H1 (cell line): ENCODE data around the gene LAMTOR4. TPM values are rescaled to one million over a fixed set of nuclear protein-coding genes. Genes with fewer than 3 reads are reported as not detected.
A peak's percentile ranks its signal among the peaks of the same experiment; 100 is the strongest.

Experiments used
- CTCF ChIA-PET: fragments of 300-600 bp; sonication (Branson Sonifier 250); formaldehyde crosslinking; loops from one replicate; lab custom pipeline; 2021; ENCODE audit not compliant: partially characterized antibody; lab: Charles Lee
- POLR2A ChIA-PET: fragments of 300-600 bp; sonication (Branson Sonifier 250); formaldehyde crosslinking; loops from one replicate; lab custom pipeline; 2021; ENCODE audit warnings: inconsistent platforms; ENCODE audit not compliant: partially characterized antibody; lab: Charles Lee
- DNase-seq, 2 experiments: peaks; one replicate each; pipeline versions ENCODE4 v3.0.0 to v3.0.0-alpha.2; 2010 to 2022; ENCODE audit warnings: low spot score in 2 of 2, low read depth in 1 of 2, mixed read lengths in 1 of 2
- FAIRE-seq: peaks from 2 replicates; lab custom pipeline; 2011; peaks lifted over from hg19 to GRCh38; lab: Jason Lieb, UNC
- H2AFZ ChIP-seq: 2 replicates; pipeline ENCODE4 v1.8.1; 2012; ENCODE audit warnings: low read length, inconsistent platforms
- H2AK5ac ChIP-seq: 2 replicates; pipeline ENCODE4 v1.6.1; 2013; ENCODE audit warnings: low read depth, low read length
- H2BK120ac ChIP-seq: replicated peaks from 2 replicates; pipeline ENCODE3; 2013; ENCODE audit warnings: low read depth, low read length, inconsistent platforms
- H2BK12ac ChIP-seq: 2 replicates; pipeline ENCODE4 v1.6.1; 2013; ENCODE audit warnings: low read depth, low read length
- H2BK15ac ChIP-seq: 2 replicates; pipeline ENCODE4 v1.6.1; 2013; ENCODE audit warnings: low read length
- H2BK20ac ChIP-seq: 2 replicates; pipeline ENCODE4 v1.6.1; 2013; ENCODE audit warnings: low read length
- H2BK5ac ChIP-seq: 2 replicates; pipeline ENCODE4 v1.6.1; 2013; ENCODE audit warnings: low read depth, low read length
- H3K14ac ChIP-seq: 2 replicates; pipeline ENCODE4 v1.6.1; 2013; ENCODE audit warnings: inconsistent platforms; ENCODE audit not compliant: insufficient read length
- H3K18ac ChIP-seq: 2 replicates; pipeline ENCODE4 v1.6.1; 2013; ENCODE audit warnings: low read length; ENCODE audit errors: extremely low read depth
- H3K23ac ChIP-seq: 2 replicates; pipeline ENCODE4 v1.6.1; 2013; ENCODE audit warnings: inconsistent platforms; ENCODE audit not compliant: insufficient read length
- H3K23me2 ChIP-seq: 2 replicates; pipeline ENCODE4 v1.6.1; 2013; ENCODE audit warnings: low read depth, low read length
- H3K27ac ChIP-seq: 2 replicates; pipeline ENCODE4 v1.6.1; 2011; ENCODE audit warnings: low read depth, low read length, inconsistent platforms
- H3K27me3 ChIP-seq, 4 experiments: replicated peaks in 1 of 4; 1 replicate in 1 of 4; 2 replicates in 3 of 4; pipeline versions ENCODE4 v1.6.1 to v1.8.1; 2011 to 2013; ENCODE audit warnings: low read length in 3 of 4, mild to moderate bottlenecking in 3 of 4, inconsistent platforms in 2 of 4, mixed read lengths in 2 of 4, moderate library complexity in 1 of 4; ENCODE audit not compliant: control insufficient read depth in 3 of 4, insufficient read depth in 3 of 4; ENCODE audit errors: extremely low read depth in 1 of 4
- H3K36me3 ChIP-seq, 4 experiments: 2 replicates each; pipeline versions ENCODE4 v1.6.1 to v1.8.1; 2011 to 2013; ENCODE audit warnings: mild to moderate bottlenecking in 4 of 4, low read length in 3 of 4, moderate library complexity in 2 of 4, control low read depth in 1 of 4, inconsistent platforms in 1 of 4; ENCODE audit not compliant: insufficient read depth in 4 of 4, control insufficient read depth in 2 of 4
- H3K4ac ChIP-seq: replicated peaks from 2 replicates; pipeline ENCODE3; 2013; ENCODE audit warnings: low read length, low read depth, mixed read lengths, inconsistent platforms; ENCODE audit not compliant: insufficient read length
- H3K4me1 ChIP-seq, 4 experiments: replicated peaks in 1 of 4; 1 replicate in 1 of 4; 2 replicates in 3 of 4; pipeline versions ENCODE4 v1.6.1 to v1.8.1; 2011 to 2013; ENCODE audit warnings: low read length in 3 of 4, inconsistent platforms in 2 of 4, mixed read lengths in 1 of 4; ENCODE audit not compliant: insufficient read depth in 4 of 4, control insufficient read depth in 3 of 4
- H3K4me2 ChIP-seq, 2 experiments: 2 replicates each; pipeline versions ENCODE4 v1.6.1 to v1.8.1; 2011 to 2013; ENCODE audit warnings: low read depth in 2 of 2, low read length in 2 of 2, control low read depth in 1 of 2, inconsistent platforms in 1 of 2, mild to moderate bottlenecking in 1 of 2; ENCODE audit not compliant: insufficient read depth in 1 of 2
- H3K4me3 ChIP-seq, 4 experiments: fragments of 200-600, 300-600 bp in 1 of 4; sonication (generic), shearing (Covaris generic), sonication (Bioruptor Twin) in 1 of 4; 2 replicates each; pipeline versions ENCODE4 v1.5.1 to v1.8.1; 2011 to 2016; ENCODE audit warnings: low read length in 4 of 4, low read depth in 3 of 4, control low read depth in 2 of 4, inconsistent platforms in 2 of 4, mild to moderate bottlenecking in 2 of 4, mixed read lengths in 1 of 4, moderate library complexity in 1 of 4; ENCODE audit not compliant: insufficient read depth in 2 of 4; ENCODE audit errors: extremely low read depth in 1 of 4
- H3K56ac ChIP-seq: replicated peaks from 2 replicates; pipeline ENCODE3; 2013; ENCODE audit warnings: low read depth, mild to moderate bottlenecking, mixed read lengths, low read length, inconsistent platforms; ENCODE audit not compliant: insufficient read length
- H3K79me1 ChIP-seq: 2 replicates; pipeline ENCODE4 v1.6.1; 2013; ENCODE audit warnings: low read depth, low read length, control low read depth
- H3K79me2 ChIP-seq, 2 experiments: 2 replicates each; pipeline versions ENCODE4 v1.6.1 to v1.8.1; 2012 to 2013; ENCODE audit warnings: low read length in 2 of 2, mild to moderate bottlenecking in 2 of 2, inconsistent platforms in 1 of 2; ENCODE audit not compliant: insufficient read depth in 2 of 2, control insufficient read depth in 1 of 2
- H3K9ac ChIP-seq, 4 experiments: replicated peaks in 1 of 4; 1 replicate in 1 of 4; 2 replicates in 3 of 4; pipeline versions ENCODE4 v1.6.1 to v1.8.1; 2011 to 2013; ENCODE audit warnings: low read depth in 3 of 4, low read length in 3 of 4, control low read depth in 2 of 4, mild to moderate bottlenecking in 2 of 4, moderate library complexity in 2 of 4, inconsistent platforms in 1 of 4; ENCODE audit errors: extremely low read depth in 1 of 4
- H3K9me3 ChIP-seq, 2 experiments: 2 replicates each; pipeline versions ENCODE4 v1.6.1 to v1.8.1; 2012 to 2013; ENCODE audit warnings: mild to moderate bottlenecking in 2 of 2, moderate library complexity in 2 of 2, control low read depth in 1 of 2, inconsistent platforms in 1 of 2, low read depth in 1 of 2, low read length in 1 of 2, mixed read lengths in 1 of 2; ENCODE audit not compliant: insufficient read depth in 2 of 2
- H4K20me1 ChIP-seq, 2 experiments: replicated peaks in 1 of 2; 2 replicates each; pipeline versions ENCODE3 to v1.8.1; 2011 to 2013; ENCODE audit warnings: inconsistent platforms in 2 of 2, low read length in 2 of 2, mild to moderate bottlenecking in 1 of 2; ENCODE audit not compliant: insufficient read depth in 2 of 2, control insufficient read depth in 1 of 2
- H4K5ac ChIP-seq: 2 replicates; pipeline ENCODE4 v1.6.1; 2013; ENCODE audit warnings: low read length, low read depth, mixed read lengths, inconsistent platforms; ENCODE audit not compliant: insufficient read length
- H4K8ac ChIP-seq: 2 replicates; pipeline ENCODE4 v1.8.0; 2013; ENCODE audit warnings: mild to moderate bottlenecking, moderate library complexity, low read length, inconsistent platforms; ENCODE audit not compliant: insufficient read depth; ENCODE audit errors: extremely low read depth
- H4K91ac ChIP-seq: replicated peaks from 2 replicates; pipeline ENCODE3; 2013; ENCODE audit warnings: low read length, mixed read lengths, inconsistent platforms; ENCODE audit not compliant: insufficient read length
- BACH1 ChIP-seq: IDR thresholded peaks from 2 replicates; pipeline ENCODE4 v1.6.1; 2012; ENCODE audit warnings: low read length, improper control_type of control experiment
- JUN ChIP-seq: IDR thresholded peaks from 2 replicates; pipeline ENCODE4 v1.6.1; 2011; ENCODE audit warnings: low read depth, mild to moderate bottlenecking, improper control_type of control experiment, low read length
- KDM1A ChIP-seq: fragments of 200-600, 300-600 bp; sonication (generic); IDR thresholded peaks from 2 replicates; pipeline ENCODE4 v1.7.1; 2016; ENCODE audit warnings: mild to moderate bottlenecking, low read length, borderline replicate concordance
- NRF1 ChIP-seq: IDR thresholded peaks from 2 replicates; pipeline ENCODE4 v1.6.1; 2011; ENCODE audit warnings: mild to moderate bottlenecking, low read depth, low read length, improper control_type of control experiment
- POLR2AphosphoS5 ChIP-seq: IDR thresholded peaks from 2 replicates; pipeline ENCODE4 v1.6.1; 2011; ENCODE audit warnings: low read depth, low read length
- RBBP5 ChIP-seq: IDR thresholded peaks from 2 replicates; pipeline ENCODE4 v1.7.1; 2012; ENCODE audit warnings: low read depth, mild to moderate bottlenecking, inconsistent platforms, low read length, moderate library complexity, borderline replicate concordance
- SP4 ChIP-seq: IDR thresholded peaks from 2 replicates; pipeline ENCODE4 v1.6.1; 2012; ENCODE audit warnings: low read length, inconsistent platforms
- TAF1 ChIP-seq: IDR thresholded peaks from 2 replicates; pipeline ENCODE4 v1.6.1; 2011; ENCODE audit warnings: mild to moderate bottlenecking, low read depth, low read length
- TEAD4 ChIP-seq: IDR thresholded peaks from 2 replicates; pipeline ENCODE4 v1.6.1; 2012; ENCODE audit warnings: low read depth, low read length, inconsistent platforms, mixed read lengths
- ZNF274 ChIP-seq: IDR thresholded peaks from 2 replicates; pipeline ENCODE4 v1.7.0; 2012; ENCODE audit warnings: low read length, borderline replicate concordance; ENCODE audit errors: extremely low read depth
- WGBS, 2 experiments: shearing (Covaris generic) in 1 of 2; methylation state at CpG; one replicate each; pipeline versions ENCODE4 v1.1.6 to v1.1.7; 2013 to 2015; ENCODE audit warnings: low lambda C conversion rate in 2 of 2, mixed read lengths in 2 of 2, inconsistent platforms in 1 of 2, low coverage in 1 of 2, missing lambda C conversion rate in 1 of 2; ENCODE audit not compliant: insufficient replicate concordance in 2 of 2, insufficient coverage in 1 of 2, insufficient read length in 1 of 2; ENCODE audit errors: extremely low coverage in 1 of 2, missing lambda C conversion rate in 1 of 2; 5-methylcytosine and 5-hydroxymethylcytosine counted together
- polyA plus RNA-seq, 7 experiments: library from polyadenylated mRNA; depleted of rRNA in 3 of 7; stranded (reverse) in 5 of 7; unstranded in 2 of 7; fragments of >200 nt in 5 of 7; fragments of 200-250 nt in 2 of 7; gene quantifications; 1 replicate in 5 of 7; 2 replicates in 1 of 7; 4 replicates in 1 of 7; pipeline versions ENCODE4 v1.2.1 to v1.2.3, GENCODE V29; 2011 to 2013; ENCODE audit warnings: missing spikeins in 2 of 7, mixed read lengths in 2 of 7
- total RNA-seq: library from RNA; stranded (reverse); fragmentation: NEBNext Ultra II Directional; extraction: Animal tissue kit (Norgen Biotek cat#: 25700); gene quantifications from 2 replicates; pipeline ENCODE4 v1.2.1, GENCODE V29; 2021
- TF ChIP-seq, protein P1 (sequence below): IDR thresholded peaks from 2 replicates; pipeline ENCODE4 v1.6.1; 2012; ENCODE audit warnings: inconsistent platforms
- TF ChIP-seq, protein P2 (sequence below): IDR thresholded peaks from 2 replicates; pipeline ENCODE4 v1.6.1; 2012; ENCODE audit warnings: inconsistent platforms

LAMTOR4 gene
- total and polyA plus RNA-seq, 2 of the 8 experiments (the other 6 are each of a cell fraction or from before 2014, with no cell fraction given) = 153 to 622 TPM

DNA sequence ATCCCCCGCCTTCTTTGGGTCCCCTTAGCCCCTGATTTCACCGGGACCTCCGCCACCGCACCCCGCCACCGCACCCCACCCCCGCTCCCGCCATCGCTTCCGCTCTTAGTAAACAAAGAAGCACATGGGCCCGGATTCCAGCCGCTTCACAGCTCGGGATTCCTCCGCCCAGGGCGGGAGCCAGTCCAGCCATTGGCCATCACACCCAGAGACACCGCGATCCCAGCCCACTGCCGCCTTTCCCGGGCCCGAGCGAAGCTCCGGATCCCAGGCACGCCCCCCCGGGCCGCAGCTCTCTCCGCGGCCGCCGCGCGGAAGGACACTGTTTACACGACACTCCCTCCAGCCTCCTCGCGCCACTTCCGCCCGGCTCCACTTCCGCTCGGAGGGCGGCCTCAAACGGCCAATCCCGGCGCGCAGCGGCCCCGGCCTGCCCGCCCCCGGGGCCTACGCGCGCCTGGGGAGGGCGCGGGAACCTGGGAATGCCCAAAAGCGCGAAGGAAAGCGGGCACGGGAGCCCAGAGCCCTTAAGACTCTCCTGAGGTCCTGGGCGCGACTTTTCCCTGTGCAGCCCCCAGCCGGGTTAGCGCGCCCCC lies 48.2 kb upstream of the LAMTOR4 start:
- Histone ChIP-seq H3K9me3 (no peaks in the 10 kb centered on the region), H3K14ac (no peak overlapping the region), H2BK20ac (no peak overlapping the region), H3K23me2 (no peaks in the 10 kb centered on the region; the same call in 1 of the 2 replicates), H3K4me2 (peak overlapping the region; percentile 77 to 85; a peak in 3 of 4 replicates), H4K91ac (peak overlapping the region; percentile 99), H3K9ac (peak overlapping the region; percentile 98 to 100 (median 100)), H3K79me1 (peaks cover 12% of the 10 kb centered on the region), H3K27ac (peak overlapping the region; percentile 98), H4K20me1 (peaks cover 8 to 17% of the 10 kb centered on the region in 2 experiments), H3K27me3 (no peaks in the 10 kb centered on the region), H2BK12ac (no peak overlapping the region; the same call in 1 of the 2 replicates), H2BK15ac (no peak overlapping the region), H2AFZ (no peak overlapping the region), H2BK5ac (peak overlapping the region; percentile 97), H2BK120ac (no peak overlapping the region), H4K8ac (peak overlapping the region; percentile 100), H3K79me2 (peaks cover 9 to 56% of the 10 kb centered on the region in 2 experiments), H3K23ac (no peak overlapping the region), H3K18ac (peak overlapping the region; percentile 99), H3K4me1 (peaks cover 0 to 8% (median 3%) of the 10 kb centered on the region in 4 experiments; a peak in 3 of 7 replicates), H3K56ac (peak overlapping the region; percentile 91), H4K5ac (peak overlapping the region; percentile 99), H3K36me3 (peaks cover 39 to 53% (median 41%) of the 10 kb centered on the region in 4 experiments), H3K4me3 (peak overlapping the region; percentile 76 to 97 (median 84)), H2AK5ac (peak overlapping the region; percentile 66), H3K4ac (peak overlapping the region; percentile 99)
- WGBS, 2 experiments = 2% methylated on average over 41 of the region's 61 CpGs; no CpG with 5 or more reads in 1 of the 2 experiments
- DNase-seq (peak in 1 of 2 experiments; percentile 90), FAIRE-seq (no peak)
- ChIA-PET CTCF (interaction anchor here (0.7 to 5.9 kb wide), 7 partner anchors 8 to 30 kb away, joined by 3 to 55 read pairs (median 4); partner anchors contain the start of gene MBLAC1), POLR2A (interaction anchor here (0.6 to 20.0 kb wide), 46 partner anchors 12 to 787 kb away, joined by 3 to 722 read pairs (median 5); partner anchors contain the start of genes AZGP1, BUD31, CNPY4 and COPS6)
- TF ChIP-seq, protein P1, sequence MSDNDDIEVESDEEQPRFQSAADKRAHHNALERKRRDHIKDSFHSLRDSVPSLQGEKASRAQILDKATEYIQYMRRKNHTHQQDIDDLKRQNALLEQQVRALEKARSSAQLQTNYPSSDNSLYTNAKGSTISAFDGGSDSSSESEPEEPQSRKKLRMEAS = peak; percentile 98
- TF ChIP-seq TEAD4 (peak; percentile 81), NRF1 (peak; percentile 15; the same call in 1 of the 2 replicates), BACH1 (no peak), JUN (no peak), POLR2AphosphoS5 (peak; percentile 88), RBBP5 (peak; percentile 41; the same call in 1 of the 2 replicates), TAF1 (peak; percentile 91), SP4 (0 out of 2 replicates have a peak, but pooled peaks have one; percentile 9), ZNF274 (no peak), KDM1A (no peak)
- TF ChIP-seq, protein P2, sequence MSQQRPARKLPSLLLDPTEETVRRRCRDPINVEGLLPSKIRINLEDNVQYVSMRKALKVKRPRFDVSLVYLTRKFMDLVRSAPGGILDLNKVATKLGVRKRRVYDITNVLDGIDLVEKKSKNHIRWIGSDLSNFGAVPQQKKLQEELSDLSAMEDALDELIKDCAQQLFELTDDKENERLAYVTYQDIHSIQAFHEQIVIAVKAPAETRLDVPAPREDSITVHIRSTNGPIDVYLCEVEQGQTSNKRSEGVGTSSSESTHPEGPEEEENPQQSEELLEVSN = no peak
